HepG2 (cell line): ENCODE data around the gene PLK2. TPM values are rescaled to one million over a fixed set of nuclear protein-coding genes. Genes with fewer than 3 reads are reported as not detected.

ENCODE experiments used
- CREB3 ChIP-seq: sonication (generic); formaldehyde crosslinking; IDR thresholded peaks from 2 replicates; pipeline ENCODE4 v1.5.0; 2020; ENCODE audit warnings: missing genetic modification reagents
- FOSL1 ChIP-seq: sonication (generic); formaldehyde crosslinking; IDR thresholded peaks from 2 replicates; pipeline ENCODE4 v1.9.0; 2021; ENCODE audit warnings: missing genetic modification reagents, borderline replicate concordance
- HBP1 ChIP-seq: IDR thresholded peaks from 2 replicates; pipeline ENCODE4 v1.6.1; 2016; ENCODE audit warnings: low read depth, control low read depth
- HHEX ChIP-seq: IDR thresholded peaks from 2 replicates; pipeline ENCODE4 v1.6.1; 2016; ENCODE audit warnings: control low read depth
- HNRNPK ChIP-seq: fragments of 200-400 bp; formaldehyde crosslinking; IDR thresholded peaks from 2 replicates; pipeline ENCODE4 v1.6.1; 2018; ENCODE audit warnings: low read length, low read depth, moderate library complexity, mild to moderate bottlenecking; ENCODE audit not compliant: poor library complexity, severe bottlenecking
- HOXA5 ChIP-seq: sonication (generic); formaldehyde crosslinking; IDR thresholded peaks from 2 replicates; pipeline ENCODE4 v1.4.0; 2020; ENCODE audit warnings: missing genetic modification reagents
- MXI1 ChIP-seq: IDR thresholded peaks from 3 replicates; pipeline ENCODE4 v1.6.1; 2012; ENCODE audit warnings: low read depth, low read length, inconsistent platforms, borderline replicate concordance
- NR1H2 ChIP-seq: sonication (generic); formaldehyde crosslinking; IDR thresholded peaks from 2 replicates; pipeline ENCODE4 v1.8.1; 2022; ENCODE audit warnings: low read depth, missing genetic modification reagents, borderline replicate concordance
- SMARCE1 ChIP-seq: fragments of 450-650 bp; IDR thresholded peaks from 2 replicates; pipeline ENCODE4 v1.6.1; 2017; ENCODE audit warnings: borderline replicate concordance
- SNAI1 ChIP-seq: sonication (generic); formaldehyde crosslinking; IDR thresholded peaks from 2 replicates; pipeline ENCODE4 v1.5.0; 2020; ENCODE audit warnings: mild to moderate bottlenecking, missing genetic modification reagents, borderline replicate concordance
- TAF1 ChIP-seq: sonication (generic); formaldehyde crosslinking; IDR thresholded peaks from 2 replicates; pipeline ENCODE4 v1.4.0; 2020; ENCODE audit warnings: missing genetic modification reagents
- TBL1XR1 ChIP-seq: fragments of 150-350 bp; IDR thresholded peaks from 2 replicates; pipeline ENCODE4 v1.6.1; 2014; ENCODE audit warnings: borderline replicate concordance, low read length; ENCODE audit not compliant: partially characterized antibody
- TFE3 ChIP-seq: IDR thresholded peaks from 2 replicates; pipeline ENCODE4 v1.6.1; 2016
- ZBTB34 ChIP-seq: sonication (generic); formaldehyde crosslinking; IDR thresholded peaks from 2 replicates; pipeline ENCODE4 v1.8.0; 2022; ENCODE audit warnings: mild to moderate bottlenecking, missing genetic modification reagents
- ZBTB49 ChIP-seq: sonication (generic); formaldehyde crosslinking; IDR thresholded peaks from 2 replicates; pipeline ENCODE4 v1.4.0; 2020; ENCODE audit warnings: missing genetic modification reagents, borderline replicate concordance
- ZNF354B ChIP-seq: sonication (generic); formaldehyde crosslinking; IDR thresholded peaks from 2 replicates; pipeline ENCODE4 v1.8.0; 2022; ENCODE audit warnings: mild to moderate bottlenecking, missing genetic modification reagents
- ZNF44 ChIP-seq: sonication (generic); formaldehyde crosslinking; IDR thresholded peaks from 2 replicates; pipeline ENCODE4 v1.5.1; 2020; ENCODE audit warnings: mild to moderate bottlenecking, missing genetic modification reagents
- ZNF441 ChIP-seq: sonication (generic); formaldehyde crosslinking; IDR thresholded peaks from 2 replicates; pipeline ENCODE4 v1.7.0; 2021; ENCODE audit warnings: missing genetic modification reagents, borderline replicate concordance
- ZNF484 ChIP-seq: sonication (generic); formaldehyde crosslinking; IDR thresholded peaks from 2 replicates; pipeline ENCODE4 v1.5.1; 2020; ENCODE audit warnings: mild to moderate bottlenecking, low read depth, missing genetic modification reagents, borderline replicate concordance
- ZNF567 ChIP-seq: sonication (generic); formaldehyde crosslinking; IDR thresholded peaks from 2 replicates; pipeline ENCODE4 v1.8.1; 2023; ENCODE audit warnings: mild to moderate bottlenecking, missing genetic modification reagents, borderline replicate concordance
- ZNF660 ChIP-seq: sonication (generic); formaldehyde crosslinking; IDR thresholded peaks from 2 replicates; pipeline ENCODE4 v1.5.1; 2020; ENCODE audit warnings: mild to moderate bottlenecking, low read depth, missing genetic modification reagents, borderline replicate concordance
- ZNF772 ChIP-seq: sonication (generic); formaldehyde crosslinking; IDR thresholded peaks from 2 replicates; pipeline ENCODE4 v1.5.0; 2020; ENCODE audit warnings: mild to moderate bottlenecking, missing genetic modification reagents
- ZNF792 ChIP-seq: IDR thresholded peaks from 2 replicates; pipeline ENCODE4 v1.6.1; 2016
- polyA plus RNA-seq, 8 experiments: library from polyadenylated mRNA; depleted of rRNA in 3 of 8; stranded (reverse) in 7 of 8; unstranded in 1 of 8; fragments of >200 nt; fragmentation: Illumina TruSeq in 4 of 8; extraction: Trizol in 4 of 8; gene quantifications; 2 replicates each; pipeline versions ENCODE4 v1.2.1 to v1.2.3, GENCODE V29; 2011 to 2016; ENCODE audit warnings: low read depth in 4 of 8, missing spikeins in 1 of 8, mixed read lengths in 1 of 8; ENCODE audit not compliant: insufficient read depth in 1 of 8
- total RNA-seq, 5 experiments: library from RNA; depleted of rRNA; stranded (reverse); fragments of >200 nt; fragmentation: Illumina TruSeq; extraction: Trizol; gene quantifications; 2 replicates each; pipeline ENCODE4 v1.2.3, GENCODE V29; 2016; ENCODE audit warnings: low read depth in 1 of 5

PLK2 gene
- total and polyA plus RNA-seq, 2 of the 13 experiments (the other 11 are each of a cell fraction or from before 2014, with no cell fraction given), result 9.6 to 29.6 TPM

GRCh38 chr5:58460002-58460731 lies at the start of gene PLK2 (continued):
- TF ChIP-seq ZBTB34 (CRISPR knock-in tag), result no peak
- TF ChIP-seq CREB3 (CRISPR knock-in tag), result no peak; the same call in 1 of the 2 replicates
- TF ChIP-seq HNRNPK, result no peak
- TF ChIP-seq HHEX (CRISPR knock-in tag), result no peak
- TF ChIP-seq ZNF792, result no peak
- no peak for TF ChIP-seq ZNF484 (CRISPR knock-in tag)
- TF ChIP-seq HOXA5 (CRISPR knock-in tag), result peak; percentile 23
- TF ChIP-seq TBL1XR1, result no peak
- TF ChIP-seq ZNF772 (CRISPR knock-in tag), result 0 out of 2 replicates have a peak, but pooled peaks have one; percentile 39
- TF ChIP-seq ZNF354B (CRISPR knock-in tag), result no peak
- TF ChIP-seq MXI1, result no peak
- TF ChIP-seq TFE3, result no peak
- TF ChIP-seq HBP1 (CRISPR knock-in tag), result no peak; the same call in 1 of the 2 replicates
- TF ChIP-seq ZNF44, result no peak
- no peak for TF ChIP-seq ZBTB49 (CRISPR knock-in tag)
- TF ChIP-seq NR1H2 (CRISPR knock-in tag), result no peak
- TF ChIP-seq ZNF567 (CRISPR knock-in tag), result no peak
- TF ChIP-seq TAF1 (CRISPR knock-in tag), result peak; percentile 93
- TF ChIP-seq SMARCE1, result no peak
- TF ChIP-seq FOSL1 (CRISPR knock-in tag), result no peak
- 0 out of 2 replicates have a peak, but pooled peaks have one; percentile 55 for TF ChIP-seq SNAI1 (CRISPR knock-in tag)
- no peak for TF ChIP-seq ZNF660
- peak; percentile 55; the same call in 1 of the 2 replicates for TF ChIP-seq ZNF441
